ENCODE measurements around the gene ADPRS.
A peak's percentile ranks its signal among the peaks of the same experiment; 100 is the strongest.

The ADPRS gene

DNA sequence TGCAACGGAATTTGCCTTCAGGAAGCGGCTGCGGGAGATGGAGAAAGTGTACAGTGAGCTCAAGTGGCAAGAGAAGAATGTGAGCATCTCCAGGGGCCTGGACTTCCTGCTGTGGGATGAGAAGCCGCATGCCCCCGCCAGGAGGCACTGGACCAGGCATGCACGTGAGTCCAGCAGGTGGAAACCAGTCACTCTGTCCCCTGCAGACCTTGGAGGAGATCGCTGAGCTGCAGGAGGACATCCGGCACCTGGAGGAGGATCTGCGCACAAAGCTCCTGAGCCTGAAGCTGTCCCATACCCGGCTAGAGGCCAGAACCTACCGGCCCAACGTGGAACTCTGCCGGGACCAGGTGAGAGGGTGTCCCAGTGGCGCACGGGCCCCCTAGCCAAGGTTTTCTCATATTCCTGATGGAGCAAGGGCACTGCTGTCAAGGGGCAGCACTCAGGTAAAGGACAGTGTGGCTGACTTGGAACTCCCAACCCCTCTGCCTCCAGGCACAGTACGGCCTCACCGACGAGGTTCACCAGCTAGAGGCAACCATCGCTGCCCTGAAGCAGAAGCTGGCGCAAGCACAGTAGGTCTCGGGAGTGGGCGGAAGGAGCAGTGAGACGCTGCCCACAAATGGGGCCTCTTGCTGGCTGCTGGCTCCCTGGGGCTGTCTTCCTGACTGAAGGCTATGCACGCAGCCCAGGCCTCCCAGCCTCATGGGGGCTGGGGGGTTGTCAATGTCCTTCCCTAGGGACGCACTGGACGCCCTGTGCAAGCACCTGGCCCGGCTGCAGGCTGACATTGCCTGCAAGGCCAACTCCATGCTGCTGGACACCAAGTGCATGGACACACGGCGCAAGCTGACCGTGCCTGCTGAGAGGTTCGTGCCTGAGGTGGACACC lies 1.2 kb upstream of the ADPRS start:
- no peak for DNase-seq (ENCODE audit: low read depth in 2 of 2)

DNA sequence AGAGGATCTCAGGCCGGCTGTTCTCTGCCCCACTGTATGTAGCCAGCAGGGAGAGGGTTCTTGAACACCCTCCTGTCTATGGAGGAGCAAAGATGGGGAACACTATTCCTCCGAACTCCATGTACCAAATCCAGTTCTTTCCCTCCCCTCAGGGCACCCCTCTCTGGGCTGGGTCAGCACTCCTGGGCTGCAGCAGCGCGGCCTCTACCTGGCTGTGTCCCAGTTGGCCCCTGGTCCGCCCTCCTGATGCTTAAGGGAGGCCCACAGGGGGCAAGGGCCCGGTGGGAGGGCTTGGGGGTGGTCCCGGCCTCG lies 471 bp upstream of the ADPRS start:
- DNase-seq (ENCODE audit: low read depth in 2 of 2), result no peak

DNA sequence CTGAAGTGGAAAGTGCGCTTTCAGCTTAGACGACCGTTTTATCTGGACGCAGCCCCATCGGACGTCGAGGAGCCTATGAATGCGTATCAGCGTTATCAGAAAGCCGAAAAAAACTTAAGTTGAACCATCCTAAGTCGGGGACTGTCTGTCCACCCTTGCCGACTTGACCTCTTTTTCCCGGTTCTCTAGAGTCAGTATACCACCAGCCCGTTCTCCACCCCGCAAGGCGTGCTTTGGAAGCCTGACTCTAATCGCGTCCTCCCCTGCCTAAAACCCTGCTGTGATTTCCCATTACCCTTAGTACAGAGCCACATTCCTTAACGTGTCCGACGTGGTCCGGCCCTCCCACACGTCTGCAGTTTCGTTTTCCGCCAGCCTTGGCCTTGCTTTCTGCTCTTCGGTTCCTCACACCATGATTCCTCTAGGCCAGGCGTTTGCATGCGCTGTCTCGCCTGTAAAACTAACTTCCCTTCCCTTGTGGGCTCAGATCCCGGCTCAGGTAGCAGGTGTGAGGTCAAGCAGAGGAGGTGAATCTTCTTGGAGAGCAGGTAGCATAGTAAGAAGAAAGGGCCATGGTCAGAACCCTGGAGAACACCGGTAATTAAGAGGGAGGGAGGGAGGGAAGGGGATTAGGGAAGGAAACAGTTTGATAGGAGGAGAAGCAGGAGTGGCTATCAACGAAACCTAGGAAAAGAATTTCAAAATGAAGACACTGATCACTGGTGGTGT lies 865 bp downstream of the ADPRS start:
- no peak for DNase-seq (ENCODE audit: low read depth in 2 of 2)

DNA sequence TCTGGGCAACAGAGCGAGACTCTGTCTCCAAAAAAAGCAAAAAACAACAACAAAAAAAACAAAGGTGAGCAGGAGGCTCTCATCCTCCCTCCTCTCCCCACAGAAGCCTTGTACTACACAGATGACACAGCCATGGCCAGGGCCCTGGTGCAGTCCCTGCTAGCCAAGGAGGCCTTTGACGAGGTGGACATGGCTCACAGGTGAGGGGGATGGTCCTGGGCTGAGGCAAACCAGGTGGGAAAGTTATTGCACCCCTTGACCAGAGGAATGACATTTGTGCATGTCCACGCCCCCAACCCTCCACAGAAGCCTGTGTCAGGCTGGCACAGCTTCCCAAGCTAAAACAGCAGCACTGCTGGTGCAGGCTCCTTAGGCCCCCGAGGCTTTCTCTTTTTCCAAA lies 2.4 kb downstream of the ADPRS start:
- DNase-seq (ENCODE audit: low read depth in 2 of 2), result no peak

DNA sequence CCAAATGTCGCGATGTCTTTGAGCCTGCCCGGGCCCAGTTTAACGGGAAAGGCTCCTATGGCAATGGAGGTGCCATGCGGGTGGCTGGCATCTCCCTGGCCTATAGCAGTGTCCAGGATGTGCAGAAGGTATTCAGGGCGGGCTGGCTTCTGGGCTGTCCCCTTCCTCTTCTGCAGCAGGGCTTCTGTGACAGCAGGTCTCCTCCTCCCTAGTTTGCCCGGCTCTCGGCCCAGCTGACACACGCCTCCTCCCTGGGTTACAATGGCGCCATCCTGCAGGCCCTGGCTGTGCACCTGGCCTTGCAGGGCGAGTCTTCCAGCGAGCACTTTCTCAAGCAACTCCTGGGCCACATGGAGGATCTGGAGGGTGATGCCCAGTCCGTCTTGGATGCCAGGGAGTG lies 3.0 kb downstream of the ADPRS start:
- no peak for DNase-seq (ENCODE audit: low read depth in 2 of 2)

DNA sequence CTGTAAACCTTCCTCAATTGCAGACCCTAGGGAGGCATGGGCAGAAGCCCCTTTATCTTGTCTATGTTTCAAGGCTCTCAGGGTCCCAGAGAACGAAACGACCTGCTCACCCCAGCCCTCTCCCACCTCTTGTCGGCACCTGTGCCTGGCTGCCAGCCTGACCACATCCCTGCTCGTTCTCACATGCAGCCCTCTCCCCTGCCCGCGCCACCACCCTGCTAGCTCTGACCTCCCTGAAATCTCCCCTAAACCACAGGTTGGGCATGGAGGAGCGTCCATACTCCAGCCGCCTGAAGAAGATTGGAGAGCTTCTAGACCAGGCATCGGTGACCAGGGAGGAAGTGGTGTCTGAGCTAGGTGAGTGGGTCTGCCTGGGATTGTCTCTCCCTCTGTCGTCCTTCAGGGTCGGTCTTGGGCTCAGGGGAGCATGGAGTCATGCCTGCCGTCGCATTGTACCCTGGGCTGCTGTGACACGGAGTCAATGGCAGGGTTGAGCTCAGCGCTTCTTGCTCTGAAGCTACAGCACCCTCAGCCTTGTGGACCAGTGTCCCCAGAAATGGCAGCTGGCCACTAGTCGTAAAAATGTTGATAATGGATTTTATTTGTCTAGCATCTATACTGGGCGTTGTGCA lies 3.6 kb downstream of the ADPRS start:
- DNase-seq (ENCODE audit: low read depth in 2 of 2), result no peak

DNA sequence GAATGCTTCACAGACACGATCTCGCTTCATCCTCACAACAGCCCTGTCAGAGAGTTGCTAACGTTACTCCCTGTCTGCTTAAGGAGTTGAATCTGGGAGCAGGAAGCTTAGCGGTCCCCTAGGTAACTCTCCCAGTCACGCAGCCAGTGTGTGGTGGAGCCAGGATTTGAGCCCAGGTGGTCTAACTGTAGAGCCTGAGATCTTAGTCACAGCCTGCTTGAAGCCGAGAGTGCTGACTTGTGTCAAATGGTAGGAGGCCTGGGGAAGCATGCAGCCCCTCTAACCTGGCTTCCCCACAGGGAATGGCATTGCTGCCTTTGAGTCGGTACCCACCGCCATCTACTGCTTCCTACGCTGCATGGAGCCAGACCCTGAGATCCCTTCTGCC lies 4.1 kb downstream of the ADPRS start:
- DNase-seq (ENCODE audit: low read depth in 2 of 2), result no peak

DNA sequence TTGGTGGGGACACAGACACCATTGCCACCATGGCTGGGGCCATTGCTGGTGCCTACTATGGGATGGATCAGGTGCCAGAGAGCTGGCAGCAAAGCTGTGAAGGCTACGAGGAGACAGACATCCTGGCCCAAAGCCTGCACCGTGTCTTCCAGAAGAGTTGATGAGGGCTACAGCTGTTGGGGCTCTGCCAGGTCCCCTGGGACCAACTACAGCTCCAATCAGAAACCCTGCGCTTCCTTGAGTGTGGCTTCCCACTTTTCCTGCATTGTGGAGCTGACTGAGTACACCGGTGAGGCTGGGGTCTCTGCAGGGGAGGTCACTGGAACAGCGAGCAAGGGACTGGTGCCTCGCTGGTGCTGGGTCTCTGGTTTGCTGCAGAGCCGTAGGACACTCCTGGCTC lies 4.5 kb downstream of the ADPRS start:
- no peak for DNase-seq (ENCODE audit: low read depth in 2 of 2)

DNA sequence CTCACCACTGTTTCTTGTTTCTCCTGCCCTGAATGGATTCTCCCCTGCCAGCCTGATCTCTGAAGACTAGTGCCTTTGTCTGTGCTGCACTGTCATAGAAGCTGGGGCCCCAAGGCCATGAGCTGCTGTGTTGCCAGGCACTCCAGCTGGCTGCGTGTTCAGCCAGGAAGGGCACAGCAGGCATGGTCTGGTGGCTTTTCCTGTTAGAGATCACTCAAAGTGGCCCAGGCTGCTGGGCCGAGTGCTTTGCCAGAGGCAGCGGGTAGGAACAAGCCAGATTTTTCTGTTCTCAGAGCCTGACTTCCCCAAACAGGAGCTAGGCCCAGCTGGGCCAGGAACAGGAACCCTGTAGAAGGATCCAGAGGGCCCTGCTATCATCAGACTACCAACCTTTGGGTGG lies 5.2 kb downstream of the ADPRS start:
- no peak for DNase-seq (ENCODE audit: low read depth in 2 of 2)

DNA sequence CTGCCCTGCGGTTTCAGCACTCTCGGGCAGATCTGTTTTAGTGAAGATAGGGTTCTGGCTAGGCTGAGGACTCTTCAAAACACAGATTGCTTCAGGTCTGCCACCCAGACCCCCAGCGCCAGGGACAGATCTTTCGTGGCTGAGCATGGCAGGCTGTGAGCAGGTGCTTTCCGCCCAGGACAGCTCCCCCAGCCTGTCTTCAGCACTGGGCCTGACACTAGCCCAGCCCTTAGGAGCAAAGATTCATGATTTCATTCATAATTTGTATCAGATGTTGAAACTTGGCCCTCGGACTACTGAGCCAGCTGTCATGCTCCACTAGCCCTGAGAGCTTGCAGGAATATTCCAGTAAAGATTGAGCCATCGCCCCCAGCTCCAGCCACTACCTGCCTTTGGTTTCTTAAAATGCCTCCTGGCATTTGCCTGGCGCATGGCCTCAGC lies 5.9 kb downstream of the ADPRS start:
- DNase-seq (ENCODE audit: low read depth in 2 of 2), result no peak

DNA sequence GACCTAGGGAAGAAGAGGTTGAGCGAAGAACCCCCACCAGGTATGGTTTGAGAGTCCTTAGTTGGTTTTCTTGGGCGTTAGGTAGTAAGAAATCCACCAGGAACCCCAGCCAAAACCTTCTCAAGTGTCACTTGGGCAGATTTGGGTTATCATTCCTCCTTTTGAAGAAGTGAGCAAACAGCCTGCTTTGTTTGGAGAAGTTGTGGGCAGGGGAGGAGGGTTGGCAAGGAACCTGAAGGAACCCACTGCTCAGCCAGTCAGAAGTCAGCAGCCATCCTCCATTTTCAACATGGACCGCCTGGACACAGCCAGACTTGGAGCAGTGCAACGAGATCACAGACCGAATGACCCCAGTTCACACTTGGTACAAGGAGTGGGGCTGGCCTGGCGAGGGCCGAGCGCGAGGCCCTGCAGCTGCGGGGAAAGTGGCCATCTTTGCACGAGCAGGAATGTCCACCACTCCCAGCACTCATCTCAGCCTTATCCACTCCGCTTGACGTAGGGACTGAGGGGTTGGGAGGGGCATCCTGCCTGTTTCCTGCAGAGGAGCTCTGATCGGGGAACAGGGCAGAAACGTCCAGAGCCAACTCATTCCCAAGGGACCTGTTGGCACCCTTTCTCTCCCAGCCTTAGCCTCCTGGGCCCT lies 7.2 kb downstream of the ADPRS start:
- no peak for DNase-seq (ENCODE audit: low read depth in 2 of 2)

DNA sequence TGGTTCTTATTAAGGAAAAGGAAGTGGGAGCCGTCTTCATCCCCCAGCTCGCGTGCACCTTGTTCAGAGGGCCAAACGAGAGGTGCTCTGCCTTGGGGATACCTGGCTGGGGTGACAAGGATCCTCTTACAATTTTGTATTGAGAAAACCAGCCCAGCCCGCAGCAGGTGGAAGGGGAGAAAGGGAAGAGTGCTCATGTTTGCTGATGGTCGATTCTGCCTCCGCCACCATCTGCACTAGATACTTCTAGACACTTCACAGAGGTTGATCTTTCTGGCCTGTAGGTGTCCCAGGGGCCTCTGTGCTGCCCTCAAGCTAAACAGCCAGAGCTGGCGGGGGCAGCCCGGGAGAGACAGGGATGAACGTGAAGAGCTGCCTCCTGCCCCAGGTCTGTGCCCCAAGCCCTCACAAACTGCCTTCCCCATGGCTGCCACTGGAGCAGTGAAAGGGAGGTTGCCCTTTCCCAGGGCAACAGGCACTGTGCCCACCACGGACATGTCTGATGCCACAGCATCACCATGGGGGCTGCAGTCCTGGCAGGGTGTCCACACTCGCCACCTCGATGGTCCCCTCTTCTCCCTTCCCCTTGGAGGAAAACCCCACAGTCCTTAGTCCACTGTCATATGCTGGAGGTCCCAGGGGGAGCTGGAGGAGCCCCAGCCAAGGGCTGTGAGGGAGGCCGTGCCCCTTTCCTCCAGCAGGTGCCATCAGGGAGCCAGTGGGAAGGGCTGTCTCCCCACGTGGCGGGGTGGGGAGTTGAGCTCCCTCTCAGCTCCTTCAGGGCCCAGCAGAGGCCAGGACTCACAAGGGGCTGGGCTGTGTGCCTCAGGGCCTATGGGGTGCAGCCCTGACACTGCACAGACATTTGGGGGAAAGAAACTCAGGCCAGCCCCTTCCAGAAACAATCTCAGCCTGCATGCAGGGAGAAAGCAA lies 8.1 kb downstream of the ADPRS start:
- no peak for DNase-seq (ENCODE audit: low read depth in 2 of 2)

DNA sequence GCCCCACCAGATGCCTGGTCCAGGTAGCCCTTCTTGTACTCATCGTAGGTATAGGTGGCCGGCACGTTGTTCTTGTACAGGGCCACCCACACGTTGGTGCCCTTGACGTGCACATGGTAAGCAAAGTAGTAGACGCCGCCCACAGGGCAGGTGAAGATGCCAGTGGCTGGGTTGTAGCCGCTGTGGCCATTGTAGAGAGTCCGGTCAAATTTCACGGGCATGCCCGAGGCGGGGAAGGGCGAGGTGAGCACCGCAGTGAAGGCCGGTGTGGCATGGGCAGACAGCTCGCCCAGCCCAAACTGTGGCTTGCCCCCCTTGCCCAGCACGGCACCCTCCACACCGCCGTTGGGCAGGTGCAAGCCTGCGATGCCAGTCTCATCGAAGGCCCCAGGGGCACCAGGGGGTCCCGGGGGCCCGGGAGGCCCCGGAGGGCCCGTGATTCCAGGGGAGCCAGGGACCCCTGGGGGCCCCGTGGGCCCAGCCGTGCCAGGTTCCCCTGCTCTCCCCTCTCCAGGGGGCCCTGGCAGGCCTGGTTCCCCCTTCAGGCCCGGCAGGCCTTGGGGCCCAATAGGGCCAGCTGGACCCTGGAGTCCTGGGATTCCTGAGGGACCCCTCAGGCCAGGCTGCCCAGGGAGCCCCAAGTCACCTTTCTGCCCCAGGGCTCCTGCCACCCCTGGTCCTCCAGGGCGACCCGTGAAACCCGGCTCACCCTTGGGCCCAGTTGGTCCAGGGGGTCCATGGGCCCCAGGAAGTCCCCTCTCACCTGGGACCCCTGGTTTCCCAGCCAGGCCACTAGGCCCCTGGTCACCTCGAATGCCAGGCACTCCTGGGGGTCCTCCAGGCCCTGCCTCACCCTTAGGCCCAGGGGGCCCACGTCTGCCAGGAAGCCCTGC lies 9.2 kb downstream of the ADPRS start:
- DNase-seq (ENCODE audit: low read depth in 2 of 2), result no peak

DNA sequence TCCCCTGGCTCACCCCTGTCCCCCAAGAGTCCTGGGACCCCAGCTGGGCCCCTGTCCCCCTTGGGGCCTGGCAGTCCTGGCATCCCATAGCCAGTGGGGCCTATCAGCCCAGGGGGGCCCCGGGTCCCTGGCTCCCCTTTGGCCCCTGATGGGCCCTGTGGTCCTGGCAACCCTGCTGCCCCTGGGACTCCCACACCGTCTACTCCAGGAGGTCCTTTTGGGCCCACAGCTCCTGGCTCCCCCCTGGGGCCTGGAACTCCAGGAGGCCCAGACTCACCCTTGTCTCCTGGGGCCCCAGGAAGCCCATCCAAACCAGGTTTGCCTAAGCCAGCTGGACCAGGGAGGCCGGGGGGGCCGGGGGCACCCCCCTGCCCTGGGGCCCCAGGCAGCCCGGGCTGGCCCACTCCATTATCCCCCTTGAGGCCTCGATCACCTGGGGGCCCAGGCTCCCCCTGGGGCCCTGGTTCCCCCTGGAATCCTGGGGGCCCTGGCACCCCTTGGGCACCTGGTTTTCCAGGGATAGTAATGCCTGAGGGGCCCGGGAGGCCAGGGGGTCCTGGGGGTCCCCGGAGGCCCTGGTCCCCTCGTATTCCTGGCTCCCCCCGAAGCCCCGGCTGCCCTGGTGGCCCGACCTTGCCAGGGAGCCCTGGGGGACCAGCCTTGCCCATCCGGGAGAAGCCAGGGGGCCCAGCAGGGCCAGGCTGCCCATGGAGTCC lies 10.1 kb downstream of the ADPRS start:
- DNase-seq (ENCODE audit: low read depth in 2 of 2), result no peak

DNA sequence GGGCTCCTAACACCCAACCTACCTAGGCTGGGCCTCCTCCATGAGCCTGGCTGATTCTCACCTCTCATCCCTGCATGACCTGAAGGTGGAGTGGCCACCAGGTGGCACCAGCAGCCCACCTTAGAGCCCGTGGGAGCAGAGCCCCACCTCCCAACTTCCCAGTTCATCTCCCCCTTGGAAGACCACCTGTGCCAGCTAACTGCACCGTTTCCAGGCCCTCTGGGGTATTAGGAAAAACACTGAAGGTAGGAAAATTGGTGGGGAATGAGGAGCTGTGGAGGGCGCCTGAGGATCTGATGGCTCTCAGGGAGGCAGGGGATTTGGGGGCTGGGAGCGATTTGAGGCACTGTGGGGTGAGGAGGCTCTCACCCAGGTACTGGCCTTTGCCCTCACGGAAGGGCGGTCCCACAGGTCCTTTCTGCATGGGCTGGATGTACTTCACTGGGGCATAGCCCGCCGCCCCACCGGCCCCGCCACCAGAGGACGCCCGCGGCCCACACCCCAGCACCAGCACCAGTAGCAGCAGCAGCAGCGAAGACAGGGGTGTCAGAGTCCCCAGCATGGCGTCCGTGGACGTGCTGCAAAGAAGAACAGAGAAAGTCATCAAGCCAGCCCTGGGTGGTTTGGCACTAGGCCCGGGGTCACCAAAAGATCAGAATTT lies 11.1 kb downstream of the ADPRS start:
- DNase-seq (ENCODE audit: low read depth in 2 of 2), result peak; percentile 64 to 72

DNA sequence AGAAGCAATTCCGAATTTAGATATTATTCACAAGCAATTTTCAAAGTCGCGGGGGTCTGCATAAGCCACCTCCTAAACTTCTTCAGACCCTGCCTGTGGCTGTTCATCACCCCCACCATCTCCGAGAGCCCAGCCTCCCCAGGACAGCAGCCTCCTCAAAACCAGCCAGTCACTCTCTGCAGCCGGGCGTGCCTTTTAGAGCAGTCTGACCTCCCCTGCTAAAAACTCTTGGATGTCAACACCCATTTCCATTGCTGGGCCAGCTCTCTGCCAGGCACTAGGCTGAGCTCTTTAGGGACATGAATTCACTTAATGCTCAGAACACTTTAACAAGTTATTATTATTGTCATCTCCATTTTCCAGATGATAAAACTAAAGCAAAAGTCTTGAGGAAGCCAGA lies 11.7 kb downstream of the ADPRS start:
- DNase-seq (ENCODE audit: low read depth in 2 of 2), result no peak

DNA sequence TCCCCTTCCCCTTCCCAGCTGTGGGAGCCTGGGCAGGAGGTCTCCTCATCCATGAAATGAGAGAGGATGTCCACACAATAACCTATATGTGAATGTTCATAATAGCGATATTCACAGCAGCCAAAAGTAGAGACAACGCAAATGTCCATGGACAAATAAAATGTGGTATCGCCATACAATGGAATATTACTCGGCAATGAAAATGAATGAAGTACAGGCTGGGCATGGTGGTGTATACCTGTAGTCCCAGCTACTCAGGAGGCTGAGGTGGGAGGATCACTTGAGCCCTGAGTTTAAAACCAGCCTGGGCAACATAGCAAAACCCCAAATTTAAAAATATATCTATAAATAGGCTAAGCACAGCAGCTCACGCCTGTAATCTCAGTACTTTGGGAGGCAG lies 12.9 kb downstream of the ADPRS start:
- DNase-seq (ENCODE audit: low read depth in 2 of 2), result no peak

DNA sequence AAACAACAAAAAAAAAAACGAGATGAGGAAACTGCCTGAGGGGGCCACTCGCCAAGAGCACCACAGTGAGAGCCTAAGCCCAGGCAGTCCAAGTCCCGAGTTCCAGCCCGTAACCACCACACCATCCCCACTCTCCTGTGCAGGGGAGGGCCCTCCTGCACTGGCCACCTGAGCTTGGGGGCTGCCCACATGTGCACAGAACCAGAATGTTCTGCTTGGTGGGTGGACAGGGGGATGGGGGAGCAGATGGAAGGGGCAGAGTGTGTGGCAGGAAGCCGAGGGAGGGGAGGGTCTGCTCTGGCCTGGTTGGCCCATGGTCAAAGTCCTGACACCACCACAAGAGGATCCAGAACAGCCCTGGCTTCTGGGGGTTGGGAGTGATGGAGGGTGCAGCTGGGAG lies 17.6 kb downstream of the ADPRS start:
- no peak for DNase-seq (ENCODE audit: low read depth in 2 of 2)

DNA sequence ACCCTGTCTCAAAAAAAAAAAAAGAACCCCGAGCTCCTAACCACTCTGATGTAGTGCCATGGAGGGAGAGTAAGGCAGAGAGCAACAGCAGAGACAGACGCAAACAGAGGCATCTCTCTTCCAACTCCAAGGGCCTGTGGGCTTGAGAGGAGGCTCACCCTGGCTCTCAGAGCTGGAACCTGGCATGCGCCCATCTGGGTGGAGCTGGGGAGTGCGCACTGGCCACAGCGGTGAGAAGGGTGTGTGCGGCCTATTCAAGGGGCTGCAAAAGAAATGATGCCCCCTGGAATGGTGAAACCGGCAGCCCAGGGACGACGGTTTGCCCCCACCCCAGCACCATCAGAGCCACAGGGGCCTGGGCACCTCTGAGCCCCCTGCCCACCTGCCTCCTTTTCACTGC lies 18.7 kb downstream of the ADPRS start:
- DNase-seq (ENCODE audit: low read depth in 2 of 2), result no peak

Data from stimulated activated CD4-positive, alpha-beta T cell treated with anti-CD3 and anti-CD28 coated beads, Interleukin-1b, Interleukin-23, amount 100 ng/mL, for 4 hours (primary cell).